ENCODE results near the gene RASSF8.

DNA sequence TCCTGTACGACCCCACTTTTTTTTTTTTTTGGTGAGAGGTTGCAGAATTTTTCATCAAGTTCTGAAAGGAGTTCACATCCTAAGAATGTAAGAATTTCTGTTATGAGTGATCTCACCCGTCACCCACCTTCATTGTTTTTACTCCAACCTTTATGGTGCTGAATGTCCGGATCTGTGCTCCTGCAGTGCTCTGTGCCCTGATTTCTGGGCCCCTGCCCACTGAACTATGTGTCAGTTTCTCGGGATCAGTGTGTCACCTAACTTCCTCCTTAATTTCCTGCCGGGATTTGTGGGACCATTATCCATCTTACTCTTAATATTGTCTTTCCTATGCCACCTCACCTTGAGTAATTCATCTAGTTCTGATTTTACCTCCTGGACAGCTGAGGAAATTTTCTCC lies 11.6 kb downstream of the RASSF8 start:
- TF ChIP-seq, protein P1, sequence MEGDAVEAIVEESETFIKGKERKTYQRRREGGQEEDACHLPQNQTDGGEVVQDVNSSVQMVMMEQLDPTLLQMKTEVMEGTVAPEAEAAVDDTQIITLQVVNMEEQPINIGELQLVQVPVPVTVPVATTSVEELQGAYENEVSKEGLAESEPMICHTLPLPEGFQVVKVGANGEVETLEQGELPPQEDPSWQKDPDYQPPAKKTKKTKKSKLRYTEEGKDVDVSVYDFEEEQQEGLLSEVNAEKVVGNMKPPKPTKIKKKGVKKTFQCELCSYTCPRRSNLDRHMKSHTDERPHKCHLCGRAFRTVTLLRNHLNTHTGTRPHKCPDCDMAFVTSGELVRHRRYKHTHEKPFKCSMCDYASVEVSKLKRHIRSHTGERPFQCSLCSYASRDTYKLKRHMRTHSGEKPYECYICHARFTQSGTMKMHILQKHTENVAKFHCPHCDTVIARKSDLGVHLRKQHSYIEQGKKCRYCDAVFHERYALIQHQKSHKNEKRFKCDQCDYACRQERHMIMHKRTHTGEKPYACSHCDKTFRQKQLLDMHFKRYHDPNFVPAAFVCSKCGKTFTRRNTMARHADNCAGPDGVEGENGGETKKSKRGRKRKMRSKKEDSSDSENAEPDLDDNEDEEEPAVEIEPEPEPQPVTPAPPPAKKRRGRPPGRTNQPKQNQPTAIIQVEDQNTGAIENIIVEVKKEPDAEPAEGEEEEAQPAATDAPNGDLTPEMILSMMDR (IDR thresholded peaks at IDR 0.05 in 8 of 11, conservative IDR thresholded peaks at IDR 0.05 in 3 of 11), result no peak
- no peak for TF ChIP-seq POLR2AphosphoS5 (IDR thresholded peaks at IDR 0.05)

Measured in spleen (tissue), 7 donors.